ENCODE data around the gene CEMIP2. TPM values are rescaled to one million over a fixed set of nuclear protein-coding genes. Genes with fewer than 3 reads are reported as not detected.

Gene CEMIP2
- total RNA-seq (2013; cell fraction: nucleolus; rRNA removed) = 1.4 and 5.1 TPM in 2 replicates
- total RNA-seq (2014; rRNA removed) (1.5 and 2.5 TPM in 2 replicates), total RNA-seq (2014; rRNA removed; fragmentation: Illumina TruSeq; extraction: Trizol) (1.3 and 1.6 TPM in 2 replicates), total RNA-seq (2021) (1.2 and 1.7 TPM in 2 replicates), polyA plus RNA-seq (2011; rRNA removed) (16.5 and 19.2 TPM in 2 replicates), polyA plus RNA-seq (2014; fragmentation: Illumina TruSeq; extraction: Trizol) (1.8 and 5.6 TPM in 2 replicates), polyA plus RNA-seq (2014; fragmentation: Nextera tagmentation; extraction: Ambion mirVana) (under 1 TPM; 0.50 to 0.79 TPM), polyA plus RNA-seq (2014; rRNA removed) (1.1 and 1.2 TPM in 2 replicates), polyA plus RNA-seq (2016; fragmentation: Nextera tagmentation; extraction: Ambion mirVana) (under 1 TPM; 0.67 to 0.91 TPM), polyA minus RNA-seq (2011; rRNA and poly(A)+ RNA removed) (38.2 and 48.4 TPM in 2 replicates), Bru-seq, nascent RNA (percentile 52 among the genes with signal in this experiment), BruChase-seq, experiment 1, labeled RNA remaining after a 6-hour chase (percentile 51 among the genes with signal in this experiment), BruChase-seq, experiment 2, labeled RNA remaining after a 2-hour chase (percentile 54 among the genes with signal in this experiment)
- 5.9 TPM for polyA plus RNA-seq (2011; ENCODE audit: low read depth)
- 17.3 and 21.8 TPM in 2 replicates for polyA plus RNA-seq (2011; cell fraction: cytosol; rRNA removed)
- polyA plus RNA-seq (2011; cell fraction: nucleus; rRNA removed) = 14.5 and 18.8 TPM in 2 replicates
- 0.60 and 0.81 TPM in 2 replicates for polyA plus RNA-seq (2012)
- polyA minus RNA-seq (2011; cell fraction: cytosol; rRNA and poly(A)+ RNA removed) = 11.5 and 14.8 TPM in 2 replicates
- 26.2 and 34.8 TPM in 2 replicates for polyA minus RNA-seq (2011; cell fraction: nucleus; rRNA and poly(A)+ RNA removed)
- long read RNA-seq, experiment 1 = 0 reads
- long read RNA-seq, experiment 2, partial matches to known transcripts = 3 of 13 reads
- long read RNA-seq, experiment 2, other reads (novel, unspliced or antisense) = 8 of 13 reads

GRCh38 chr9:71768388-71769174 is at the start of gene CEMIP2:
TSS of gene CEMIP2 (minus strand) at chr9:71768513. CDS start at chr9:71750373, 18,140 bp downstream.
- ChIA-PET POLR2A (interaction anchor here (0.6 to 1.4 kb wide), 2 partner anchors 83 to 484 kb away, joined by 3 to 6 read pairs; no protein-coding TSS in a partner anchor), CTCF (interaction anchor here (0.7 to 4.3 kb wide), 13 partner anchors 8 to 483 kb away, joined by 3 to 31 read pairs (median 6); no protein-coding TSS in a partner anchor), RAD21 (ENCODE audit: unreplicated experiment) (interaction anchor here (1.0 to 2.2 kb wide), 5 partner anchors 12 to 164 kb away, joined by 3 to 8 read pairs (median 3); no protein-coding TSS in a partner anchor), SMC1A (ENCODE audit: uncharacterized antibody, unreplicated experiment) (interaction anchor here (0.6 to 1.8 kb wide), 5 partner anchors 9 to 278 kb away, joined by 3 to 8 read pairs (median 6); no protein-coding TSS in a partner anchor)
- FAIRE-seq (no peak), DNase-seq (ENCODE audit: low read depth, low spot score) (no peak), ATAC-seq (peak; percentile 93)
- Histone ChIP-seq H4K20me1 (ENCODE audit: control insufficient read depth, insufficient read depth) (peaks cover 3% of the 10 kb centered on the region), H3K9me3 (replicated peaks; ENCODE audit: control insufficient read depth, insufficient read depth, low read length) (no peaks in the 10 kb centered on the region), H3K27me3 (replicated peaks in 1 of 2; ENCODE audit: control insufficient read depth in 2 of 2, insufficient read depth in 2 of 2, low read length in 1 of 2) (peaks cover 0 to 18% of the 10 kb centered on the region in 2 experiments; a peak in 2 of 4 replicates), H3K4me3 (peak within 1 kb of the TSS; percentile 84), H3K4me2 (ENCODE audit: control insufficient read depth, insufficient read depth) (peak within 1 kb of the TSS; percentile 89), H3K79me2 (ENCODE audit: control insufficient read depth, insufficient read depth, low read length) (no peaks in the 10 kb centered on the region), H2AFZ (ENCODE audit: control insufficient read depth, low read depth, low read length) (peak within 1 kb of the TSS; percentile 85), H3K36me3 (ENCODE audit: control insufficient read depth in 2 of 2, insufficient read depth in 2 of 2, low read length in 1 of 2) (no peaks in the 10 kb centered on the region), H3K9ac (ENCODE audit: control insufficient read depth, insufficient read depth, low read length) (peak within 1 kb of the TSS; percentile 22; the same call in 1 of the 2 replicates), H3K27ac (ENCODE audit: control insufficient read depth, insufficient read depth) (peak within 1 kb of the TSS; percentile 37; the same call in 1 of the 2 replicates), H3K4me1 (ENCODE audit: control insufficient read depth, insufficient read depth, low read length) (peaks cover 14% of the 10 kb centered on the region)
- BruUV-seq (replicated peaks) = no TSS peak
- intact Hi-C loops (cut with micrococcal nuclease; ENCODE audit: unreplicated experiment) (loop anchor here (1.0 to 5.0 kb wide), 6 partner anchors 54 to 484 kb away; no protein-coding TSS in a partner anchor), in situ Hi-C loops (cut with MboI) (loop anchor here (10.0 kb wide), 1 partner anchor 484 kb away; no protein-coding TSS in a partner anchor)
- 0% methylated on average over 24 of the region's 86 CpGs for WGBS (ENCODE audit: insufficient coverage, insufficient replicate concordance, low lambda C conversion rate, missing lambda C conversion rate)
- no peak for TF ChIP-seq EP300 (IDR thresholded peaks at IDR 0.05; ENCODE audit: borderline replicate concordance in 1 of 2, control insufficient read depth in 1 of 2, low read depth in 2 of 2, low read length in 2 of 2)
- TF ChIP-seq EGR1 (IDR thresholded peaks at IDR 0.05; ENCODE audit: borderline replicate concordance in 1 of 2, low read depth in 2 of 2, low read length in 2 of 2) = peak in 1 of 2 experiments; percentile 63; a peak in 1 of 3 replicates
- no peak for TF ChIP-seq ZNF207 (IDR thresholded peaks at IDR 0.05; ENCODE audit: borderline replicate concordance)
- no peak for TF ChIP-seq HSF1 (IDR thresholded peaks at IDR 0.05; ENCODE audit: low read depth, low read length)
- 0 out of 2 replicates have a peak, but pooled peaks have one; percentile 12 for TF ChIP-seq SPI1 (IDR thresholded peaks at IDR 0.05; ENCODE audit: borderline replicate concordance, insufficient read depth, low read depth, low read length)
- no peak for TF ChIP-seq RBBP5 (conservative IDR thresholded peaks at IDR 0.05)
- no peak for TF ChIP-seq KAT2A (conservative IDR thresholded peaks at IDR 0.05; ENCODE audit: control insufficient read depth, low read depth, low read length)
- TF ChIP-seq FOS (IDR thresholded peaks at IDR 0.05; ENCODE audit: borderline replicate concordance, extremely low read depth, insufficient read length) = no peak
- peak in 1 of 2 experiments; percentile 24; a peak in 1 of 4 replicates for TF ChIP-seq IKZF2 (IDR thresholded peaks at IDR 0.05)
- TF ChIP-seq SMC3 (IDR thresholded peaks at IDR 0.05; ENCODE audit: borderline replicate concordance, low read length) = peak; percentile 47
- no peak for TF ChIP-seq SRF (IDR thresholded peaks at IDR 0.05; ENCODE audit: low read depth in 2 of 2, low read length in 2 of 2)

All from GM12878 (cell line).